GM18873 (cell line): ENCODE measurements around the gene UBE4A.
"Not testable (repeated sequence)": the region's sequence is repeated elsewhere in the genome, so short reads cannot be mapped to it uniquely, and the experiment has no call there.

Source experiments
- ATAC-seq: cut with Tn5 transposase; IDR thresholded peaks from one replicate; pipeline ENCODE4 v1.9.1; 2021; ENCODE audit warnings: mild to moderate bottlenecking, moderate library complexity, moderate number of reproducible peaks; ENCODE audit not compliant: unreplicated experiment, low FRiP score

UBE4A gene

GRCh38 chr11:118397448-118397847, 38.0 kb downstream of the UBE4A start:
- no peak for ATAC-seq

- ATAC-seq = no peak
Measured at GRCh38 chr11:118398791-118399559, 39.6 kb downstream of the UBE4A start.

- peak; percentile 46 for ATAC-seq
Measured at GRCh38 chr11:118401151-118401879, 41.9 kb downstream of the UBE4A start, which contains the start of gene ATP5MG. ATP5MG (plus strand) TSS chr11:118401606; CDS start chr11:118401666, 60 bp downstream.

DNA sequence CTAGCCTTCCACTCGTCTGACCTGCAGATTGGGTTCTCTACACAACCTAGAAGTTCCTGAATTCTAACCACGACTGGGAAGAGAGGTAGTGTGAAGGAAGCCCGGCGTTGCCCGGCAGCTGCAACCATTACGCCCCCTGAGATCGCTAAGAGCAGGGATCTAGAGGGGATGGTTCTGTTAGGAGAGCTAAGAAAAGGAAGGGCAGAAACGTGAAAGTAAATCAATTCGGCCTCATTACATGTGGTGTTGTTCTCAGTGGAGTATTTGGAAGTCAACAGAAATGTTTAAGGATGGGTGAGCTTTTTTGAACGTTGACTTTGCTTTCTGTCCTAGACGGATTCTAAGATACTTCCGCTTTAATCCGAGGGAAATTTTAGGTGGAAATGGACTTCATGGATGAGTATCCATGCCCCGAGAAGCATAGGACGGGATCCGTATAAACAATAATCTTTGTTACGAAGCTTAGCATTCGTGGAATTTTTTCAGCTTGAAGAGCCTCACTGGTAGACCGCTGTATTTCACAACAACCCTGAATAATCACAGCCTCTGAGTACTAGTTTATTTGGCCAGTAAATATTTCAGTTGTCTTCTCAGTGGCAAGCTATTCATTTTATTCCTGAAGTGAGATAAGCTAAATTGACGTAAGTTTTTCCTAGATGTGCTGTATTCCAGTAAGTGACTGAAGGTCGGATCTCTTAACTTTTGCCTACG, 42.6 kb downstream of the UBE4A start:
- no peak for ATAC-seq

DNA sequence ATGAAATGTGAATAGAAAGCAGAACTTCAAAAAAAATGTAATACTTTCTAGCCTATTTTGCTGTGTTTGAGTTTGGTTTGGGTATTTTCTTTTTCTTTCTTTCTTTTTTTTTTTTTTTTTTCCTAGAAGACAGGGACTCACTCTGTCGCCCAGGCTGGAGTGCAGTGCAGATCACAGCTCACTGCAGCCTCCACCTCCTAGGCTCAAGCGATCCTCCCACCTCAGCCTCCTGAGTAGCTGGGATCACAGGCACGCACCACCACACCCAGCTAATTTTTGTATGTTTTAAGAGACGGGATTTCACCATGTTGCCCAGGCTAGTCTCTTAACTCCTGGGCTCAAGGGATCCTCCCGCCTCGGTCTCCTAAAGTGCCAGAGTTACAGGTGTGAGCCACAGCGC, 43.2 kb downstream of the UBE4A start:
- ATAC-seq = not testable (repeated sequence)

GRCh38 chr11:118406599-118407166, 47.3 kb downstream of the UBE4A start:
- no peak for ATAC-seq

GRCh38 chr11:118410055-118410745, 50.8 kb downstream of the UBE4A start:
- peak; percentile 65 for ATAC-seq

DNA sequence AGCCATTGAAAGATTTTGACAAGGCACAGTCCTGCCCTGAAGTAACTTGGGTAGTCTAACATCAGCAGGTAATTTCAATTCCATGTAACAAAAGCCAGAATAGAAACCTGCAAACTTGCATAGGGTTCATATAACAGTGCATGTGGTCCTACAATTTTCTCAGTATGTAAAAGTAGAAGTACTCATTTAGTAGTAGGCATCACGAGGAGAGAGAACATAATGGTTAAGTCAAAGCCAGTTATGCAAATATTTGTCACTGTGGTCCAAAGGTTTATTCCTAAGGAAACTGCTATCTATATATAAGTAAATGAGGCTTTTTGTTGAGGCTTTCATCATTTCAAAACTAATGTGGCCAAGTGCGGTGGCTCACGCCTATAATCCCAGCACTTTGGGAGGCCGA, 52.1 kb downstream of the UBE4A start:
- no peak for ATAC-seq

GRCh38 chr11:118412921-118413320, 53.5 kb downstream of the UBE4A start:
- no peak for ATAC-seq

- ATAC-seq = no peak
Measured at GRCh38 chr11:118415062-118415738, 55.8 kb downstream of the UBE4A start.

DNA sequence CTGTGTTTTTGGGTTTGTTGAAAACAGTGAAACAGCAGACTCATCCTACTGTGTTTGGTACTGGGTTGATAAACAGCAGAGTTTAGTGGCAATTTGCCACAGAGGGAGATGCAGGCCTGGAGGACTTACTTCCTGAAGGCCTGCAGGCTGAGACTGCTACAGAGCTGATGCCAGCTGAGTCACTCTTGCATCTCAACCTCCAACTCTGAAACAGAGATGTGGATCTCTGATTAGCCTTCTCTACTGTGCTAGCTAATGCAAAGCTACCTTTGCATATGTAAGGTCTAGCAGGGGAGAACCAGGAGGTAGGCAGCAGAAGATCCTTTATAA, 56.3 kb downstream of the UBE4A start:
- ATAC-seq = no peak

DNA sequence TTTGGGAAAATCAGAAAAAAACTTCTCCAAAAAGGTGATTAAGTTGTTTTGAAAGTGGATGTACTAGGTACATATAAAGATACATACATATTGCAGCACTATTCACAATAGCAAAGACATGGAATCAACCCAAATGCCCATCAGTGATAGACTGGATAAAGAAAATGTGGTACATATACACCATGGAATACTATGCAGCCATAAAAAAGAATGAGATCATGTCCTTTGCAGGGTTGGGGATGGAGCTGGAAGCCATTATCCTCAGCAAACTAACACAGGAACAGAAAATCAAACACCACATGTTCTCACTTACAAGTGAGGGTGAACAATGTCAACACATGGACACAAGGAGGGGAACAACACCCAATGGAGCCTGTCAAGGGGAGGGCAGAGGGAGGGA, 57.5 kb downstream of the UBE4A start:
- not testable (repeated sequence) for ATAC-seq

DNA sequence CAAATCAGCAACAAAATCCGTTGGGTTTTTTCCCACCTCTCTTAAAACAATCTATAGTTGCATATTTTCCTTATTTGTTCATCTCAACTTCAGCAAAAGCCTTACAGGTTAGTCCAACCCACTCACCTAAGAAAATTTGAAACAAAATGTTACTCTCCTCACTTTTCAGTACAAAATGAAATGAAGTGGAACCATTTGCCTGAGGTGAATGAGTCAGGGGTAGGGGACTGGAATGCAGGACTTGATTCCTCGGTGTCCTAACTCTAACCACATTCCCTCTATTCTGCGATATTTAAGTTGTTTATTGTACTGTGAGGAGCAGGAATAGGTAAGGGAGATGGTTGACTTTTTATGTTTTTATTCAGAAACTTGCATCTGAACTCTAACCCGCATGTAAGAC, 58.4 kb downstream of the UBE4A start:
- no peak for ATAC-seq

DNA sequence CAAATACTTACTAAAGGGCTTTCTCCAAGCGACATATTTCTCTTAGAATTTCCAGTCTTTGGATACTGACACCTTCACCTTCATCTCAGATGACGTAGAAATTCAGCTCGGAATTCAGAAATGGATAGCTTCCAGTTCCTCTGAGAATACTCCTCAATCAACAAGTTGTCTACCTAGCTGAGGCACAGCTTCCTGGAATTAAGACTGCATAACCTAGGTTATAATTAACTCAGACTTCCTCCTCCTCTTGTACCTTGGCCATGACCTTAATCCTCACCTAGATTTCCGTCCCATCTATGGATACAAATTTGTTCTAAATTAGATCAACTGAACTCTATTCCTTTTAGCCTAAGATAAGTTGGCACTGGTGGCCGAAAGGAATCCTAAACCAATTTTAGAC, 59.4 kb downstream of the UBE4A start:
- ATAC-seq = no peak

DNA sequence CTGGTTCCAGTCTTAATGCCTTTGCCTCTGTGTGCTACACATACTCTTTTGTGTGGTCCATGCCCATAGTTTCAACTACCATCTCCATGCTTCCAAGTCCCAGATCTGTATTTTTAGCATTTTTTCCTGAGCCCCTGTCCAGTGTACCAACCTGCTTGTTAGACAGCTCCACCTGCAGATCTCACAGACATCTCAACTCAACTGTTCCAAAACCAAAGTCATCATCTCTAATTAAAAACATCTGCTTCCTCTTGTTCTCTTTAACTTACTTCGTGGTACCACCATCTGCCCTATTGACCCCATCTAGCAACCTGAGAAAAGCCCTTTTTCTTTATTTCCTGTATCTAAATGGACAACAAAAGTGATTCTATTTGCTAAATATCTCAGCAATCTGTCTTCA, 68.3 kb downstream of the UBE4A start:
- ATAC-seq = no peak

DNA sequence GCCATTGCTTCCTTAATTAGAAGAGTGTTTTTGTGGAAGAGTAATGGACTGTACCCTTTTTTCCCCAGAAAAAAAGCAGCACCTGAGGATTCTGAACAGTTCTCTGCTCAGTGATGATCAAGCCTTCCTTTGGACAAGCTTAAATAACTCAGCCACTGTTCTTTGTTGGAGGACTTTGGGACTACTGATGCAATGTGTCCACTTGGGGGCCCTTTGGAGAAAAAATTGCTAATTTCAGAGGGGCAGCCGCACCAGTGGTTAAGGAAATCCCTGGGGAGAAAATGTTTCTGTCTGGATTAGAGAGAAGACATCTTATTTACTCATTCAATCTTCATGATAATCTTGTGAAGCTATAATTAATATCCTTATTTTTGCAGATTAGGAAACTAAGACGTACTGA, 71.6 kb downstream of the UBE4A start:
- no peak for ATAC-seq

GRCh38 chr11:118434123-118434552, 74.7 kb downstream of the UBE4A start:
- ATAC-seq = no peak

DNA sequence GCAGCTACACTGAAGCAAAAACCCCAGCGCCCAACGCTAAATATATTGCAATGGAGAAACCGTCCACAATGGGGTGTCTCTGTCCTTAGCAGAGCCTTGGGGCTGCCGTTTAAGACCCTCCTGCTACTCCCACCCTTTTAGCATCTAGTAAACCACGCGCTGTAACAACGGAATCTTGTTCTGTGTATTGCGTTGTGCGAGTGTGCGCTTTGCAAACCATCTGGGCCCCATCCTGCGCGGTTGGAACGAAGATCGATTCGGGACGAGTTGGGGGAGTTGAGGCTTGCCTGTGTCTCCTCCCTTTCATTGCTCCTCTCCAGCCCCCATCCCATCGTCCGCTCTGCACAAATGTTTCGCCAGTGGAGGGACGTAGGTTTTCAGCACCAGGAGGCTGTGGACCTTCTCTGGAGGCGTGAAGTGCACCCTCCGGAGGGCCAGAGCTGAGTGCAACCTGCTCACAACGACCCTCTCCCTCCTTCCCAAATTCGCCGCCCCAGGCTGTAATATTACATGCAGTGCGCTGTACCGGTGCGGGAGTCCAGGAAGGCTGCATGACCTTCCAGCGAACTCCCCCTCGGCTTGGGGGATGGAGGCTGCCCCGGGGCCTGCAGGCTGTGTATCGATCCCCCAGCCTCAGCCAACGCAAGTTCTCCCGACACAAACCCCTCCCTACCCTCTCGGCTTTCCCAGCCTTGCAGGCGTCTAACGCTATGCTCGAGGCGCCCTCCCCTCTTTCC, 75.3 kb downstream of the UBE4A start:
- no peak for ATAC-seq

DNA sequence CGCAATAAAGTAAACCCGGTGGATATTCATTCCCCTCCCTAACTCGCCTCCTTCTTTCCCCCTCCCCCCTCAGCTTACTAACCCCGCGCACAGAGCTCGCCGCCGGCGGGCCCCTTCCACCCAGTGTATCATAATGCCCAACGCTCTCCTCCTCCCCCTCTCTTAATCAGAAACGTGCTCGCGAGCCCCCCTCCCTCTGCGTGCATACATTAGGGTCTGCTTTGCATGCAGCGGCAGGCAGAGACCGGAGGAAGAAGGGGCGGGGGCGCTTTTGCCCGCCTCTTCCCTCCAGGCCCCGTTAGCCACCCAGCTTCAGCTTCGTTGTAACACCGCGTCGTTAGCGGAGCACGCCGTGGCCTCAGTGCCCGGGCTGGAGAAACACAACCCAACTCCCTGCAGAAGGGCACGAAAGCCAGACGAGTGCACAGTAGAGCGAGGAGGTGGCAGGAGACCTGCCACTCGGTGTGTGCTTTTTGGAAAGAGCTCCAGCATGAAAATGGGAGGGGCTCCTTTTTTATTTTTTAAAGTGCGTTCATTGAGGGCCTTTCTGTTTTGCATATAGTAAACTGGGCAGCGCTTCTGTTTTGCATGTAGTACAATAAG, 76.0 kb downstream of the UBE4A start:
- peak; percentile 23 for ATAC-seq
